Stimulated activated CD4-positive, alpha-beta T cell treated with anti-CD3 and anti-CD28 coated beads, Interleukin-1b, Interleukin-23, amount 100 ng/mL, for 48 hours (primary cell): ENCODE data around the gene LCNL1.
"Not testable (repeated sequence)": the region's sequence is repeated elsewhere in the genome, so short reads cannot be mapped to it uniquely, and the experiment has no call there.

Experiments
- DNase-seq: peaks from one replicate; pipeline ENCODE4 v3.0.0-alpha.2; 2020

LCNL1 gene

GRCh38 chr9:136995362-136995761 is 12.6 kb downstream of the LCNL1 start:
- no peak for DNase-seq

GRCh38 chr9:136995772-136996311 is 13.0 kb downstream of the LCNL1 start:
- no peak for DNase-seq

GRCh38 chr9:136996361-136997292 is 13.8 kb downstream of the LCNL1 start, which contains the start of gene CLIC3:
TSS of gene CLIC3 (minus strand) at chr9:136996568. CDS start at chr9:136996543, 25 bp downstream.
- no peak for DNase-seq

GRCh38 chr9:136997371-136997770 is 14.6 kb downstream of the LCNL1 start:
- no peak for DNase-seq

- DNase-seq: no peak
Measured at GRCh38 chr9:136997830-136998234, 15.0 kb downstream of the LCNL1 start.

- DNase-seq: no peak
Measured at GRCh38 chr9:137000177-137000930, 17.6 kb downstream of the LCNL1 start.

GRCh38 chr9:137001857-137002645 is 19.3 kb downstream of the LCNL1 start:
- no peak for DNase-seq

GRCh38 chr9:137002646-137003041 is 19.9 kb downstream of the LCNL1 start:
- no peak for DNase-seq

- DNase-seq: not testable (repeated sequence)
Measured at GRCh38 chr9:137004285-137004684, 21.5 kb downstream of the LCNL1 start.

GRCh38 chr9:137006116-137007003 is 23.6 kb downstream of the LCNL1 start:
- no peak for DNase-seq

- no peak for DNase-seq
Measured at GRCh38 chr9:137007108-137007815, 24.5 kb downstream of the LCNL1 start.

GRCh38 chr9:137007816-137008270 is 25.1 kb downstream of the LCNL1 start:
- DNase-seq: no peak

GRCh38 chr9:137008312-137008711 is 25.5 kb downstream of the LCNL1 start:
- no peak for DNase-seq

GRCh38 chr9:137009217-137009616 is 26.4 kb downstream of the LCNL1 start:
- DNase-seq: no peak

GRCh38 chr9:137009938-137010732 is 27.3 kb downstream of the LCNL1 start:
- DNase-seq: no peak

- DNase-seq: no peak
Measured at GRCh38 chr9:137011156-137011555, 28.4 kb downstream of the LCNL1 start.

GRCh38 chr9:137011907-137012675 is 29.3 kb downstream of the LCNL1 start:
- DNase-seq: no peak

- DNase-seq: no peak
Measured at GRCh38 chr9:137012694-137013570, 30.1 kb downstream of the LCNL1 start.
